H1 (cell line): ENCODE data around the gene TBCD.

Experiments used
- GTF2F1 ChIP-seq: IDR thresholded peaks from 2 replicates; pipeline ENCODE4 v1.6.1; 2012; ENCODE audit warnings: low read depth, low read length, improper control_type of control experiment, borderline replicate concordance
- HDAC2 ChIP-seq, 2 experiments: fragments of 300-600 bp in 1 of 2; sonication (generic) in 1 of 2; IDR thresholded peaks; 2 replicates each; pipeline ENCODE4 v1.6.1; 2011 to 2012; ENCODE audit warnings: low read depth in 2 of 2, low read length in 2 of 2, mild to moderate bottlenecking in 2 of 2, moderate library complexity in 2 of 2, borderline replicate concordance in 1 of 2, inconsistent platforms in 1 of 2
- HDAC6 ChIP-seq: IDR thresholded peaks from one replicate; pipeline ENCODE4 v1.7.1; 2012; ENCODE audit warnings: low read depth, mild to moderate bottlenecking, inconsistent platforms, low read length, moderate library complexity
- JUND ChIP-seq: IDR thresholded peaks from 2 replicates; pipeline ENCODE4 v1.6.1; 2011; ENCODE audit warnings: mild to moderate bottlenecking, improper control_type of control experiment, low read length
- POLR2AphosphoS5 ChIP-seq: IDR thresholded peaks from 2 replicates; pipeline ENCODE4 v1.6.1; 2011; ENCODE audit warnings: low read depth, low read length
- RAD21 ChIP-seq, 2 experiments: IDR thresholded peaks in 1 of 2; conservative IDR thresholded peaks in 1 of 2; 2 replicates each; pipeline ENCODE4 v1.6.1; 2011; ENCODE audit warnings: low read depth in 2 of 2, low read length in 2 of 2, improper control_type of control experiment in 1 of 2, inconsistent platforms in 1 of 2, mild to moderate bottlenecking in 1 of 2, moderate library complexity in 1 of 2
- TBP ChIP-seq: IDR thresholded peaks from 2 replicates; pipeline ENCODE4 v1.6.1; 2011; ENCODE audit warnings: low read depth, low read length, improper control_type of control experiment
- TF ChIP-seq, protein P1 (sequence below), 3 experiments: IDR thresholded peaks; 1 replicate in 2 of 3; 2 replicates in 1 of 3; pipeline versions ENCODE4 v1.5.1 to v1.6.1; 2011; ENCODE audit warnings: low read length in 3 of 3, mild to moderate bottlenecking in 3 of 3, inconsistent platforms in 2 of 3, low read depth in 1 of 3, moderate library complexity in 1 of 3; ENCODE audit not compliant: insufficient read depth in 1 of 3; ENCODE audit errors: control extremely low read depth in 1 of 3

- TF ChIP-seq HDAC6 (no peak), POLR2AphosphoS5 (no peak), GTF2F1 (no peak), TBP (no peak), HDAC2 (IDR thresholded peaks at IDR 0.05; ENCODE audit: borderline replicate concordance in 1 of 2, low read depth in 2 of 2, low read length in 2 of 2) (no peak), JUND (no peak), RAD21 (IDR thresholded peaks at IDR 0.05 in 1 of 2, conservative IDR thresholded peaks at IDR 0.05 in 1 of 2; ENCODE audit: low read depth in 2 of 2, low read length in 2 of 2) (no peak)
- TF ChIP-seq, protein P1, sequence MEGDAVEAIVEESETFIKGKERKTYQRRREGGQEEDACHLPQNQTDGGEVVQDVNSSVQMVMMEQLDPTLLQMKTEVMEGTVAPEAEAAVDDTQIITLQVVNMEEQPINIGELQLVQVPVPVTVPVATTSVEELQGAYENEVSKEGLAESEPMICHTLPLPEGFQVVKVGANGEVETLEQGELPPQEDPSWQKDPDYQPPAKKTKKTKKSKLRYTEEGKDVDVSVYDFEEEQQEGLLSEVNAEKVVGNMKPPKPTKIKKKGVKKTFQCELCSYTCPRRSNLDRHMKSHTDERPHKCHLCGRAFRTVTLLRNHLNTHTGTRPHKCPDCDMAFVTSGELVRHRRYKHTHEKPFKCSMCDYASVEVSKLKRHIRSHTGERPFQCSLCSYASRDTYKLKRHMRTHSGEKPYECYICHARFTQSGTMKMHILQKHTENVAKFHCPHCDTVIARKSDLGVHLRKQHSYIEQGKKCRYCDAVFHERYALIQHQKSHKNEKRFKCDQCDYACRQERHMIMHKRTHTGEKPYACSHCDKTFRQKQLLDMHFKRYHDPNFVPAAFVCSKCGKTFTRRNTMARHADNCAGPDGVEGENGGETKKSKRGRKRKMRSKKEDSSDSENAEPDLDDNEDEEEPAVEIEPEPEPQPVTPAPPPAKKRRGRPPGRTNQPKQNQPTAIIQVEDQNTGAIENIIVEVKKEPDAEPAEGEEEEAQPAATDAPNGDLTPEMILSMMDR (IDR thresholded peaks at IDR 0.05; ENCODE audit: control extremely low read depth in 1 of 3, insufficient read depth in 1 of 3, low read depth in 1 of 3, low read length in 3 of 3): 0 out of 4 replicates have a peak, but pooled peaks of 1 of the 3 experiments have one; percentile 1
Observed at GRCh38 chr17:82924812-82925211, 172.9 kb downstream of the TBCD start.
